Activated naive CD4-positive, alpha-beta T cell (primary cell): ENCODE data around the gene UPP2.

Experiments used
- DNase-seq, 4 experiments: peaks; one replicate each; lab custom pipeline; 2025; lab: John Stamatoyannopoulos, UW

The UPP2 gene

DNA sequence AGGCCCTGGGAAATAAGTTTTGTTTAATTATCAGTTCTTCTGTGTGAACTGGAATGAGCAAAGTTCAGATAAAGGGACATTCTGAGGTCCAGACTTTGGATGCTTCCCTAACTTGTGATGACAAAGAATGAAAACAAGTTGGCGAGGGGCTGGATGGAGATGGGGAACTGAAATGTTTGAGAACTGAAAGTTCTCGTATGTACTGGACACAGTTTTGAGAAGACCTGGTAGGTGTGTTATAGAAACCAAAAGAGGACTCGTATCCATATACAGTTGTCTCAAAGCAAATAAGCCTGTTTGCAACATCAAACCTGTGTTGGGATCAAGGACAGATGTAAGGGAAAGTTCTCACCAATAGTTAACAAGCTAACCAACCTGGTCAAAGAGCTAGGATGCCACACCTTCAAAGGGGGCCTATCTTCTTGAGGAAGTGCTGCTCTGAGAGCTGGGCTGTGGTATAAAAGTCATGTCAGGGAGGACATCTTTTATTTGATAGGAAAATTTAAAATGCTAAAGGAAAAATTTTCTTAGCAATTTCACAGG lies at the start of gene UPP2:
UPP2 (plus strand) TSS at position 493 of the 543 bp plus-strand sequence. CDS start 188 bp downstream, outside the sequence.
- DNase-seq, result no peak

DNA sequence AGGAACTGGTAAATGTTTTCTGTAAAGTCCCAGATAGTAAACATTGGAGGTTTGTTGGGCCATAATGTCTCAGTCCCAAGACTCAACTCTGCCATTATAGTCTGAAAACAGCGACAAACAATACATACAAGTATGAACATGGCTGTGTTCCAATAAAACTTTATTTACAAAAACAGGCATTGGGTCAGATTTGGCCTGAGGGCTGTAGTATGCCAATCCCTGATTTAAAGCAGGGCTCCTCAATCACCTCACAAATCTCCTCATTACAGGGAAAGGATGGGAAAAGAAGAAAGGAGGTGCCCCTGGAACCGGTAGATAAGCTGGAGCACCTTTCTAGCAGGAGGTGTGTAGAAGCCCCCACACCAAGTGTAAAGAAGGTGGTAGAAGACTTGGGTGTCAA lies 48.9 kb upstream of the UPP2 start:
- no peak for DNase-seq

- DNase-seq, result no peak
Measured at GRCh38 chr2:158056875-158057274, 44.8 kb upstream of the UPP2 start.

GRCh38 chr2:158060160-158060834 lies 41.4 kb upstream of the UPP2 start:
- no peak for DNase-seq

DNA sequence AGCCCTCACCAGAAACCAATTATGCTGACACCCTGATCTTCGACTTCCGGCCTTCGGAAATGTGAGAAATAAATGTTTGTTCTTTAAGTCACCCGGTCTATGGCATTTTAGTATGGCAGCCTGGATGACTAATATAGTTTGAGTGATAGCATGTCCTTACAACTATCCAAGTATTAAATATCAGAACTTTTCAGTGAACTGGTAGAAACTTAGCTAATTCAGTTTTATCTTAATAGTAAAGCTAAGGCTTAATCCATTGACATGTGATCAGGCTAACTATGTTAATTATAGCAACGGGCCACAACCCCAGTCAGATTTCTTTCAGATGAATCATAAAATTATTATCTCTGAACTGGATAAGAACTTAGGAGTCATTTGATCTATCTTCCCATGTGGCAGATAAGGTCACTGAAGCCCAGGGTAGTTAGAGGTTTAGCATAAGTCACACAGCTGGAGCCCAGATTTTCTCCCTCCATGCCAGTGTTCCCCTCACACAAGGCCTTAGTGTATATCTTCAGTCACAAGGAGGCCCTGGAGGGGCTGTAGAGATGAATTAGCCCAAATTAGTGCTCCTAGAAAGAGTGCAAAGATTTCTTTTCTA lies 40.7 kb upstream of the UPP2 start:
- DNase-seq, result no peak

- DNase-seq, result no peak
Measured at GRCh38 chr2:158061763-158062162, 39.9 kb upstream of the UPP2 start.

DNA sequence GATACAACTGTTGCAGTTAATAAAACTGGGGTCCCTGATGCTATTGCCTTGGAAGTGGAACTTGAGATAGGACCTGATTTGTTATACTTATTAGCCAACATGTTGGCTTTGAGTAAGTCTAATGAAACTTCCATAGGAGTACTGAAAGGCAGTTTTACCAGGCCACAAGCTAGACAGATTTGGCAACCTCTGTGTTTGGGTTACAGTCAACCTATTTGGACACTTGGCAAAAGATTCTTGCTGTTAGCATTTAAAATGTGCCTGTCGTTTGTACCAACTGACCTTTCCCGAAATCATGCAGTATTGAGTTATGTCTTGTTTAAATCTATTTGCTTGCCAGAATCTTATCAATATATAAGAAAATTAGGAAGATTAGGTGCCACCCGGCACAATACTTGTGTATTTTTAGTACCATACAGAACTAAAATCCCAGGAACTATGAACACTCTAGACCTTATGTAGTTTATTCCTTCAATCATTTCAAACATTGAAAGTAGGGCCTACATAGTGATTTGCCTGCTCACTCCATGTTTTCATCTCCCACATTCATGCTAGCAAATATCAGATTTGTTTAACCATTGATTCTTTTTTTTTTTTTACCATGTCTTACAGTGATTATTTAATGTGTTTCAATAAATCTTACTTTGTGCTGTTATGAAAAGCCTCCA lies 35.5 kb upstream of the UPP2 start:
- DNase-seq, result no peak

- DNase-seq, result no peak
Measured at GRCh38 chr2:158071018-158071417, 30.7 kb upstream of the UPP2 start.

- no peak for DNase-seq
Measured at GRCh38 chr2:158072361-158072760, 29.3 kb upstream of the UPP2 start.

DNA sequence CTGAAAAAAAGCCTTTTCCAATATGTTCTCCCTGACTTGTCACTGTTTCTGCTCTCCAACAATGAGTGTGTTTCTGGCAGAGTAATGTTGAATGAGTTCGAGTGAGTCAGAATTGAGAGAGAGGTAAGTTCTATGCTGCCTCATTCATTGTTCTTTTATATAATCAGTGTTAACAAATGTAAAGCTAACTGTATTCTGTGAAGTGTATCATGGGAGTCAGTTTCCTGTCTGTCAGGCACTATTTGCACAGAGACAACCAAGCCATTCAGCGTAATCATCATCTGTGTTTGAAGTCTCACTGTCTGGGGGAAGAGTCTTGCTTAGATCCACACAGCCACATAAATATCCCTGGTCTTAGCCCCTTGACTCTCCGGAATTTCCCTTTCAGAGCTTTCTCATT lies 22.0 kb upstream of the UPP2 start:
- DNase-seq, result no peak

- DNase-seq, result no peak
Measured at GRCh38 chr2:158088093-158088492, 13.6 kb upstream of the UPP2 start.

DNA sequence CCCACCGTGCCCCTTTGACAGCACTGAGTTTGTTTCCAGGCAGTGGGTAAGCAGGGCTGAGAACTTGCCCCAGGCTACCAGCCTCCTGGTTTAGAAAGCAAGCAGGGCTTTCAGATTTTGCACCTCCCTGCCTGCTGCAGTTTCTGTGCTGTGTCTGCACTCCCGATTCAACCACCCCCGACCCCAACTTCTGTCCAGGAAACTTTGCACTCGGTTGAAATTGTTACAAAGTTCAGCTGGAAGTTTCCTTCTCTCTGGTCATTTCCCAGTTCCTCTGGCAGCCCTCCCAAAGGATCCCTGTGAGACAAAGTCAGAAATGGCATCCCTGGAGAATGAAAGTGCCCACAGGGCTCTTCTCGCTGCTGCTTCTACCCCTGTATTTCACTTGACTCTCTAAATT lies 12.4 kb upstream of the UPP2 start:
- no peak for DNase-seq

DNA sequence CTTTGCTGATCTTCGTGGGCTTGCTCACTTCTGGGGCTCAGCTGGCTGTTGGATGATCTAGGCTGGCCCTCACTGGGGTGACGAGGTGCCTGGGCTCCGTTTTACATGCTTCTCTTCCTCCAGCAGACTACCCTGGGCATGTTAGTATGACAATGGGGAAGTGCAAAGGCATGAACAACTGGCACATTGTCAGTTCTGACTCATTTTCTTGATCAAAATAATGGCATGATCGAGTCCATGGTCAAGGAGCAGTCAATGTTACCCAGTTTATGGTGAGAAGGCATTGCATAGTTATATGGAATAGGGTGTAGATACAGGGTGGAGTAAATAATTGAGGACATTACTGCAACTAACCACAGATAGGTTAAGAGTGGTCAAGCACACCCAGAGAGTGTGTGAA lies 10.0 kb upstream of the UPP2 start:
- no peak for DNase-seq

DNA sequence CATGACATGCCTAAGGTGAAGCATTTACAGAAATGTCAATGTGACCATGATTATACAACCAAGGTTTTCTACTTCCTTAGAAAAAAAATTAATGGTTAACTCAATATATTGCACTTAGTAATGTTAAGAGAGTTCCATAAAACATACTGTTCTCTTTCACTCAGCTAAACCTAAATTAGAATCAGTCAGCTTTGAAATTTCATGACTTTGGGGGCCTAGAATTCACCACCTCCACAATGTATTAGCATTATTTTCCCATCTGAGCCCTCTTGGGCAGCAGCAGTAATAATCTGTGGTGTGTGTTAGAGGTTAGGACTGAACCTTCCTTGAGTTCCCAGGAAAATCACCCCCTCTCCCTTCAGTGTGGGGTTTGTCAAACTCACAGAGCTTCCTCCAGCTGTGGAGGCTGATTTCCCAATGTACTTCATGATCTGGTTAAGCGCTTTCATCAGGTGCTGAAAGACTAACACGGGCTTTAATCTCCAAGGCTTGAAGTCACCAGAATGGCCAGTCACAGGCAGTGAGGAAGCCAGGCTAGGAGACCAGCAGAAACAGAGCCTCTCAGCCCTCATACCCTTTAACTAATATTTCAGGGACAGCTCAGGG lies 7.1 kb upstream of the UPP2 start:
- no peak for DNase-seq

DNA sequence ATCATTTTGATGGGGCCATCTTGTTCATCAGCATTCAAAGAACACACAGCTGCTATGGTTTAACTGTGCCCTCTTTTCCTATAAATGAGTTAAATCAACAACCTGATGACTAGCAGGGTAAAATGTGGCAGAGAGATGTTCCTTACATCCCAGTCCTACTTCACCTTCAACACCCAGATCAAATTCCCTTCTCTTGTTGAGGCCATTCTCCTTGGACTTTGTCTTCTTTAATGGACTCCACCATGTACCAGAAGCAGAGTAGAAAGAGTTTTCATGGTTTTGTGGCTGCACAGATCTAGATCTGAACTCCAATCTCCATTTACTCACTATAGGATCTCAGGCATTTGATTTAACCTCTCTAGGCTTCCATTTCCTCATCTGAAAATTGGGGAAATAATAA lies 6.4 kb upstream of the UPP2 start:
- no peak for DNase-seq

DNA sequence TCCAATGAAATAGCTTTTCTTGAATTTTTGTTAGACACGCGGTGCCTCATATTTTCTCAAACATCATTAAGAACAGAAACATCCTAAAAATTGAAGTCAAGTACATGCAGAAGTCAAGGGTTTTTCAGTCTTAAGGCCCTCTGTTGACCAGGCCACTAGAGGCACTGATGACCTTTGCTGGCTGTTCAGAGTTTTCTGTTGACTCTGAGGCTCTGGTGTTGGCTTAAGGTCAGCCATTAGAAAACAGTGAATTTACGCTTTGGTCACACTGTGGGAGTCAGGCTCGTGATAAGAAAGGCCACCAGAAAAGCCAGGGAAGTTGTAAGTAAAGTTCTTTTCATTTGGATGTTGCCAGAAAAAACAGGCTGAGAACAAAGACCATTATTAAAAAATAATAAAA lies 5.8 kb upstream of the UPP2 start:
- no peak for DNase-seq

GRCh38 chr2:158097481-158097880 lies 4.2 kb upstream of the UPP2 start:
- DNase-seq, result no peak

DNA sequence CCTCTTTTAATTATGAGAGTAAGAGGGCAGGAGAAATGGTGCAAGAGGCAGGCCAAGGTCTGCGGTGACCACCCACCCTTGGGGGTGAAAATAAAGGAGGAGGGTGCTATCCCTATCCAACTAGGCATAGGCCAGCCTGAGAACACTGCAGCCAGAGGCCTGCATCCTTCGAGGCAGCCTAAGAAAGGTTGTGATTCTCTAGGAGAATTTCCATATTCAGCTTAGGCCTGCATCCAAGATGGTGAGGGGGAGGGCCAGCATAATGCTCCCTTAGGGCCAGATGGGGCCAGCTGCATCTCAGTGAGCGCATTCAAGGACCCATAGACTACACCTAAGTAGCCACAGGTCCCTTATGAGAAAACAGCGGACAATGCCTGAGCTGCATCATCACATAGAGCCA lies 3.5 kb upstream of the UPP2 start:
- no peak for DNase-seq

DNA sequence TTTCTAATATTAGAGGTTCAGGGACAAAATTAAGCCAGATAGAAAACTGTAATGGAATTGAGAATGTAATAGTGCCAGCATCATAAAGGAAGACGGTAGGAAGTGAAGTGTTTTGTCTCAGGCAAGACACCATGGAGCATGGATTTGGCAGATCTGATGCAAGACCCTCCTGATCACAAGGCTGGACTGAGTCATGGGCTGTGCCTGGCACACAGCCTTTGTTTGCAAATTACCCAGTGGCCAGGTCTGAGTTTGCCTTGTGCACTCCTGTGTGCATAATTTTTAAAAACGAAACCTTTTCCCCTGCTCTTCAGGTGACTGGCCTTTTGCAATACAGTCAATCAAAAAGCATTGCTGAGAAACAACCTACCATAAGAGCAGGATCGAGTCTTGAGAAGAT lies 2.0 kb upstream of the UPP2 start:
- DNase-seq, result no peak

DNA sequence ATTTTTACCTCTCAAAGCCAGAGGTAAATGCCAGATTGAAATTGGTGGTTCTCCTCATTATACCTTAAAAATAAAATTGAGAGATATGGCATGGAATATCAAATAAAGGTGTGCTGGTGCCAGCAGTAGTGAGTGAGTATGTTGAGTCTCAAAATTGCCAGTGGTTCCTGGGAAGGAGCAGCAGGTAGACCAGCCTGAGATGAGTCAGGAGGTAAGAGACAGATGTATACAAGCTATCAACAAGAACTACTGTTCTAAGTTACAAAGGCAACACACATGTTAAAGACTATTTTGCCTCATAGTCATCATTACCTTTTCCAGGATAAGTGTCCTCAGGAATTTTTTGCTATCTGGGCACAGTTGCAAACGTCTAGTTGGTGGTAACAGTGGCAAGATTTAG lies 1.3 kb upstream of the UPP2 start:
- no peak for DNase-seq

DNA sequence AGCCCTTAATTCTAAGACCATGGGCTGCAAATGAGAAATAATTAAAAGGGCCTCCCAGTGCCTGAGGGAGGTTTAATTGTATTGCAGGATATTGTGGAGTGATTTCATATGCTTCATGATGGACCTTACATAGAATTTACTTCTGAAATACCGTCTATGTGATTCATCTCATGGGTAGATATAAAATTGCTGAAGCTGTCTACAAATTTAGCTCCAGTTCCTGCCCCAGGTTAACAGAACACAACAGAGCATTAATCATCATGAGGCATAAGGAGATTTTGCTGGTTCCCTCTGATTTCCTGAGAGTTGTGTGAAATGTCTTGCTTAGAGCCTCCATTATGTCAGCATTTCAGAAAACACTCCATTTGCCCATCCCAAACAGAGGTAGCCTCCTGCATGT lies 770 bp downstream of the UPP2 start:
- DNase-seq, result no peak

DNA sequence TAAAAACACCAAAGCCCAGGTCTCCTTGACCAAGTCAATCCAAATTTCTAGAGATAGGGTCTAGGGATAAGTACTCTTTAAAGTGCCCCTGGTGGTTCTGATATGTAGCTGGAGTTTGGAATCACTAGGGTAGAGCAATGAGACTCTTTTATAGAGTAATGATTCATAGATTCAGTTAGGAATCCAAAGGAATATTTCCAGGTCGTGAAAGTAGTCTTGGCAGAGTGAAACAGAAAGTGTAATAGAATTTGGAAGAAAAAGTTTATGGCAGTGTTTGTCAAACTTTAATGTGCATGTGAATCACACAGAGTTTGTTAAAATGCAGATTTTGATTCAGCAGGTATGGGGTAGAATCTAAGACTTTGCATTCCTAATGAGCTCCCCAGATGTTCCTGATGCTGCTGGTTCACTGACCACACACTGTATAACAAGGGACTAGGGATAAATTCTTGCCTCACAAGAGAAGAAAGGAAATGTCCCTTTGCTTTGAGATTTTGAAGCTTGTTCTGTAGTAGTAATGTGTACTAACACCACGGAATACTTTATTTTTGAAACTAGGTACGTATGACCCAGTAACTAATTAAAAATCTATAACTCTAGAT lies 1.8 kb downstream of the UPP2 start:
- no peak for DNase-seq

DNA sequence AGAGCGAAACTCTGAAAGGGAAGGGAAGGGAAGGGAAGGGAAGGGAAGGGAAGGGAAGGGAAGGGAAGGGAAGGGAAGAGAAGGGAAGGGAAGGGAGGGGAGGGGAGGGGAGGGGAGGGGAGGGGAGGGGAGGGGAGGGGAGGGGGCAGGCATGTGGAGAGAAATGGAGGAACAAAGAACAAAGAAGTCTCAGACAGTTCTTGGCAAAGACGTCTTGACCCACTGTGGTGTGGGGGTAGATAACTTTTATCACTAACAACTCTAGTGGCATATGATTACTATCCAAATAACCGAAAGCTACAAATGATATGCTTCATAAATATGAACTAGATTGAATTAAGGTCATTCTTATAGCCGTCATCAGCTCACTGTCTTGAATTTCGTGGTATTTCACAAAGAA lies 3.2 kb downstream of the UPP2 start:
- no peak for DNase-seq
